HG02678 (cell line): ENCODE measurements around the gene CNTN5.
"Not testable (repeated sequence)": the region's sequence is repeated elsewhere in the genome, so short reads cannot be mapped to it uniquely, and the experiment has no call there.

Experiments used
- ATAC-seq: cut with Tn5 transposase; IDR thresholded peaks from one replicate; pipeline ENCODE4 v1.9.1; 2021; ENCODE audit warnings: mild to moderate bottlenecking, moderate library complexity; ENCODE audit not compliant: unreplicated experiment

Gene CNTN5

DNA sequence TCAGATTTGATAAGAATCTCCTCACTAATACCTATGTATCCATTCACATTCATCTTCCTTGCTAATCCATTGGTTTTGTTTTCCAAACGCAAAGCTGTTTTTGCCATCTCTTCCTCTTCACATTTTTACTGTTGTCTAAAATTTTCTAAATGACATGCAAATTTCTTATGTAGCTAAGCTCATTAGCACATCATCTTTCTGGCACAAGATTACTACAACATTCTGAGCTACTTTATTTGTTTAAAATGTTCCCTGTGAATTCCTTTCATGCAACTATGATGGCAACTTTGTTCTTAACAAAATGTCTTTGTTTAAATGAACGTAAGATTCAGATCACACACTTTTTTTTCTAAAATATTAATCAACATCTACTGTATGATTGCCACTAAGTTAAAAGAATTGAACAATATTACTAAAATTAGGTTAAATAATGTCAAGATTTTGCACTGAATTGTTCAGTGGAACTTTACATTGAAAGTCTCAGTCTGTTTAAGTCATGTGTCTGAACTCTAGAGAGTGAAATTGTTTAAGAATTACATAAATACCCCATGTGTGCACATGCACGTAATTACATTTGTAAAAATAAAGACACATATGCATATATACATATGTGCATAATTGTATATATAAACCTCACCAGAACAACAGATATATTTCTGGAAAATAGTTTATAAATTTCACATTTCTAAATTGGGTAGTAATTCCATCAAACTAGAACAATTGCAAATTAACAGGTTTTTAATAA lies 688.4 kb downstream of the CNTN5 start:
- no peak for ATAC-seq

DNA sequence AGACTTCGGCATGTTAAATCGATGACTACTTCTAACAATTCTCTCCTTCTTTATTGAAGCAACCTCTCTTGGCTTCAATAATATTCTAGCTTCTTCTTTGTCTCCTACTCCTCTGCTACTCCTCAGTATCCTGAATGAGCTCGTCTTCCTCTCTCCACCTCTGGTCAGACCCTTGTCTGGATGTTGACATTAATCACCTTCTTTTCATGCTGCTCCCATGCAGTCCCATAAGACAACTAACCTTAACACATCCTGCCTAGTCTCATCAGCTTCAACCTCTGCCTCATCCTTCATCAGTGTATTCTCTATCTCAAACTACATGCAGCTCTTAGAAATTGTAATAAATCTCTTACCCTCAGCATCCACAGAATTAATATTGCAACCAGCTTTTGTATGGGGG lies 695.6 kb downstream of the CNTN5 start:
- ATAC-seq: no peak

DNA sequence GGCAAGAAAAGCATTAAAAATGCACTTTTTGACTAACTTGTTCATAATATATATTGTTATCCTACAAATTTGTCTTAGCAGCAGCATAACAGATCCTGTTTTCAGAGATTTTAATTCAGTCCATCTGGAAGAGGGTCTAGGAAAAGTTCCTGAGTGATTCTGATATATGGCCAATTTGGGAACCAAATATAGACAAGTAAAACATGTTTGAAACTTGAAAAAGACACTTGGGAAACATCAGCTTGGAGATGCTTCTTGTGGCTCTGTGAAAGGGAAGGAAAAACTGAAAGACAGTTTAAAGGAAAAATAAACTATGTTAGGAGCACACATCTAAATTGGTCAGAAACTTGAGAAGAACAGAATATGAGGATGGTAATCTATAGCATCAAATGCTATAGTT lies 697.5 kb downstream of the CNTN5 start:
- no peak for ATAC-seq

DNA sequence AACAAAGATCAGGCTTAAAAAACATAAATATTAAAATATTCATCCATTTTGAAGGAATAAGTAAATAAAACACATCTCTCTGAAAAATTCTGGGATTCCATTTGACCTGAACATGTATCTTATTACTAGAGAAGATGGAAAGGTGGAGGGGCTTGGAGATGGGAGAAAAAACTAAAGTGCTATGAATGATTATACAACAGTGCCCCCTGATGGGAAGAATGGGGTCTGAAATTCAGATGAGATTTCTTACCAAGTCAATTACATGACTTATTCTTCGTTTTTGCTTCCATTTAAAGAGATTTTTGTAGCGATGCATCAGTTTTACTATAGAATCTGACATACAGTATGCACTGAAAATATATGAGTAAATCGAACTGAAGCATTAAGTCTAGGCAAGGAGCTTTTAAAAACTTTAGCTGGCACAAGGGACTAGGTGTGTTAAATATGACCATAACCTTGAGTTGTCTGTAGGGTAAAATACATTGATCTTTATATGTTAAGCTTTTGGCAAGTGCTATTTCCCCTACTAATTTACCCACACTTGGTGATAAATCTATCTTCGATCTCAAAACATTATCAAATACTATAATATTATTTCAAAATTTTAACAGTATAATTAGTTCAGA lies 718.8 kb downstream of the CNTN5 start:
- peak; percentile 61 for ATAC-seq

DNA sequence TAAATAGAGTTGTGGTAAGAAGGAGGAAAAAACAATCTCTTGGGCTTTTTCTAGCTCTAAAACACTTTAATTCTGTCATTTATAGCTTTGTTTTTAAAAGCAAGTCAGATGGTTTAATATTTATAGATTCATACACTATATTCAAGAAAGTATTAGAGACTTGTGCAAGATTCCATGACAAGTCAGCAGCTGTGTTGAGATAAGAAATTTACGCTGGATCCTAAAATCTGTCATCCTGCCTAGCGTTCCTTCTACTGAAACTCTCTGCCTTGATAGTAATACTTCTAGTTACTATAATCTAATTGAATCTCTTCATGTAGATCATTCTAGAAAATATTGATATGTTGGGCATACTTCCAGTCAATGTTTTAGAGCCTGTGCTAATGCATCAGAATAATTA lies 721.8 kb downstream of the CNTN5 start:
- no peak for ATAC-seq

DNA sequence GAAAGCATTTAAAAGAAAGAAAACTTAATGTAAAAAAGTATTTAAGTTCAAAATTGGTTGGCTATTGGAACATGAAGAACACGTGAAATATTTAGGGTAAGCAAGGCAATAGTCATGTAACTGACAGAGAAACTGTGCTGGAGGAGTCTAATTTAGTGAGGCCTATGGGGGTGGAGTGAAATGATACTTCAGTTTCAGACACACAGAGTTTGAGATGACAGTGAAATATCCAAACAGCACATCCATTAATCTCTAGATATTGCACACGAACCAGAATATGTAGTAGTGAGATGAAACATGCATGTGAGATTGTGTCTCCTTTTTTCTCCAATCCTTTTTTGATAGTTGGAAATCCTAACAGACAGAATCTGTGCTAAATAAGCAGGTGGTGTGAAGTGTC lies 739.0 kb downstream of the CNTN5 start:
- ATAC-seq: no peak

GRCh38 chr11:99766811-99767210 lies 746.1 kb downstream of the CNTN5 start:
- no peak for ATAC-seq

GRCh38 chr11:99773646-99774045 lies 752.9 kb downstream of the CNTN5 start:
- no peak for ATAC-seq

- ATAC-seq: no peak
Observed at GRCh38 chr11:99781074-99781473, 760.3 kb downstream of the CNTN5 start.

DNA sequence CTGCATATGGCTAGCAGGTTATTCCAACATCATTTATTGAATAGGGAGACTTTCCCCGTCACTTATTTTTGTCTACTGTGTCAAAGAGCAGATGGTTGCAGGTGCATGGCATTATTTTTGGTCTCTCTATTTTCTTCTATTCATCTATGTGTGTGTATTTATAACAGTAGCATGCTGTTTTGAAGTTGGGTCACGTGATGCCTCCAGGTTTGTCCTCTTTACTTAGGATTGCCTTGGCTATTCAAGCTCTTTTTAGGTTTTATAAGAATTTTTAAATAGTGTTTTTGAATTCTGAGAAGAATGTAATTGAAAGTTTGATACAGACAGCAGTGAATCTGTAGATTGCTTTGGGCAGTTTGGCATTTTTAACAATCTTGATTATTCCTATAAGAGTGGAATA lies 770.6 kb downstream of the CNTN5 start:
- ATAC-seq: no peak

- ATAC-seq: no peak
Observed at GRCh38 chr11:99795999-99796398, 775.2 kb downstream of the CNTN5 start.

GRCh38 chr11:99803501-99803900 lies 782.8 kb downstream of the CNTN5 start:
- ATAC-seq: no peak

GRCh38 chr11:99812516-99812915 lies 791.8 kb downstream of the CNTN5 start:
- ATAC-seq: no peak

GRCh38 chr11:99814021-99814420 lies 793.3 kb downstream of the CNTN5 start:
- no peak for ATAC-seq

- no peak for ATAC-seq
Observed at GRCh38 chr11:99814738-99815137, 794.0 kb downstream of the CNTN5 start.

DNA sequence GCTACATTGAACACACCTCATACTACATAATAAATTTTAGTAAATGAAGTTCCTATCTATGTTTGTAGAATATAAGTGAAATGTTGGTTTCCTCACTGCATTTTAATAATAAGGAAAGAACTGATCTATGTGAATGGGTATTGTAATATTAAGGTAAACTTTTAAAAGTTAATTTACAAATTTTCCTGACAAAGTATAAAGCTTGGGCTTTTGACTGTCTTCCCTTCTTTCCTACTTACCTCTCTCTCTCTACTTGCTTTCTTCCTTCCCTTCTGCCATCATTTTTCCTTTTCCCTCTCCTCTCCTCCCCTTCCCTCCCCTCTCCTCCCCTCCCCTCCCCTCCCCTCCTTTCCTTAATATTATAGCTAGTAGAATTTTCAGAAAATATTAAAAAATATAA lies 798.2 kb downstream of the CNTN5 start:
- ATAC-seq: no peak

- no peak for ATAC-seq
Observed at GRCh38 chr11:99822846-99823565, 802.3 kb downstream of the CNTN5 start.

GRCh38 chr11:99836739-99837138 lies 816.0 kb downstream of the CNTN5 start:
- ATAC-seq: not testable (repeated sequence)

DNA sequence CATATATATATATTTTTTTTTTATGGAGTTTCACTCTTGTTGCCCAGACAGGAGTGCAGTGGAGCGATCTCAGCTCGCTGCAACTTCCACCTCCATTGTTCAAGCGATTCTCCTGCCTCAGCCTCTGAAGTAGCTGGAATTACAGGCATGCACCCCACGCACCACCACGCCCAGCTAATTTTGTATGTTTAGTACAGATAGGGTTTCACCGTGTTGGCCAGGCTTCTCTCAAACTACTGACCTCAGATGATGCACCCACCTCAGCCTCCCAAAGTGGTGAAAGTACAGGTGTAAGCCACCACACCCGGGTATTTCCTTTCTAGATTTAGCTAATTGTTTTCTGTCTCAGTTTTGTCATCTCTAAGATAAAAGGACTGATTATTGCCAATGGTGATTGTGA lies 821.1 kb downstream of the CNTN5 start:
- ATAC-seq: no peak

- ATAC-seq: no peak
Observed at GRCh38 chr11:99865951-99866350, 845.2 kb downstream of the CNTN5 start.

GRCh38 chr11:99881610-99882009 lies 860.9 kb downstream of the CNTN5 start:
- no peak for ATAC-seq

GRCh38 chr11:99884750-99885149 lies 864.0 kb downstream of the CNTN5 start:
- no peak for ATAC-seq
